Activated CD4-positive, alpha-beta T cell treated with anti-CD3 and anti-CD28 coated beads, Interleukin-2, amount 50 U/mL, for 16 hours (primary cell): Measurements from ENCODE around the gene C10orf120.

ENCODE experiments used
- DNase-seq: peaks from one replicate; pipeline ENCODE4 v3.0.0-alpha.2; 2020

Gene C10orf120

DNA sequence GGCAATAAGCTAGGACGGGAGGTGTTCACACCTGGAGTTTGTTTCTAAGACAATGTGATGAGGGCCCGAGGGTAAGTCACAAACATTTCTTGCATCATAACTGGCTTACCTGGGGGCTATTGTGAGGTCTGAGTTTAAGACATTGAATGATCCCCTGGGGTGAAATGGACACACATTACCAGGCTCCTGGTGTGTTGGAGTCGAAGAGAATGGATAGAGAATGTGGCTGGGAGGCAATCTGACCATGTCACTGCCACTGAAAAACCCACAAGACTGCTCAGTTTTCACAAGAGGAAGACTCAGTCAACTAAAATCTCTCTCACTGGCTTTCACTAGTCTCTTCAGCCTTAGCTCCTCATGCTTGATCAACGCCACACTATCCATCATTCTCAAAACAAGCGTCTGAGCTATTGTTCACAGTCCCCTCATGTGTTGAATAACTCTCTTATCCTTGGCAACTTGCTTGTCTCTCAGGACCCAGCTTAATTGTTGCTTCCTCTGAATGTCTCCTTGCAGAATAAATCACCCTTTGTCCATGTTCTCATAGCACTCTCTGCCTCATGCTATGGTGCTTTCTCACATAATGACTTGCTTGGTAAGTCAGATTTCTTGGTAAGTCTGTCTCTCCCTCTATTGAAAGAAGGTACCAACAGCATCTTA lies at the start of gene C10orf120:
Gene C10orf120 (minus strand): TSS at position 51 of the 660 bp plus-strand sequence. CDS start 56 bp downstream, outside the sequence.
- no peak for DNase-seq

DNA sequence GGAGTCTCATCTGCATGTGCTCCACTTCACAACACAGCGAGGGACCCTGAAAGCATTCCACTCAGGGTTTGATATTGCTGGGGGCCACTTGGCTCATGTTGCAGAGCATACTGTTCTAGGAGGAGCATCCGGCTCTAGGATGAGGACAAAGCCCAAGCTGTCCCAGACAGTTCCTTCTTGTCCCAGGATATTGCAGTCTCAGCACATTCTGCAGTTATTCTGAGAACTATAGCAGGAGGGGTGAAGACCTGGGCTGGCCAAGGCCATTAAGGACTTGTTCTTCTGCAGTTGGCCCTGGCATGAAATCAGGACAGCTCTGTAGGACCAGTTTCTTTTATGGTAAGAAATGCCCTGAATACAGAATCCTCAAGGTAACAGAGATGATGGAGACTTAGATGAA lies 48.9 kb upstream of the C10orf120 start:
- no peak for DNase-seq

DNA sequence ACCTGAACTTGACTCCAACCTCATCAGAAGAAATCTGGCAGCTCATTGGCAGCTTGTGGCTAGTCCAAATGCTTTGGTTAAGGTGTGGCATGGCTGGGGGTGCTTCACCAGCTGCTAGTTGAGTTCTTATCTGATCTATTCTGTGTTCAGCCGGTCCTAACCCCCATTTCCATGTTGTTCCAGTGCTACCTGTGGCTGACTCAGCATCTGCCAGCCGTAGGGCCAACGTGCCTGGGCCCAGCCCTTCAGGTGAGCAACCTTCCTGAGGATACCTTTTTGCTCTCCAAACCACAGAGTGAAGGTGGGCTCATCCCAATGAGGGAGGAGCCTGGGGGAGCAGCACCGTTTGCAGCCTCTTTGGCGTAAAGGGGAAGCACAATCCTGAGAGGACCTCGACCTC lies 46.8 kb upstream of the C10orf120 start:
- no peak for DNase-seq

DNA sequence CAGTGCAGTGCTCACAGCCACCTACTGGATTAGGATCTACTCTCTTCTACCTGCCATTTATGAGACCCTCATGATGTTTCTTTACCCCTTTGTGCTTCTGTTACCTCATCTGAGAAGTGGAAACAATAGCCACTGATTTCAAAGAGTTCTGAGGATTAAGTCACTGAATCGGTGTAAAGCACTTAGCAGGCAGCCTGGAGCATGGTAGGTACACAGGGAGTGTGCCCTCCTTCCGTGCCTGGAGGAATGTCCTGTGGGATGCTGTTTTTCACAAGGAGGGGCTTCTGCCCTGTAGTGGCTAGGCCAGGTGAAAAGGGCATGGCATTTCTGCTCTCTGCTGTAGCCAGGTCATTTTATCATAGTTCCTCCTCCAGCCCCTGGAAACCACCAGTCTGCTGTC lies 44.6 kb upstream of the C10orf120 start:
- no peak for DNase-seq

DNA sequence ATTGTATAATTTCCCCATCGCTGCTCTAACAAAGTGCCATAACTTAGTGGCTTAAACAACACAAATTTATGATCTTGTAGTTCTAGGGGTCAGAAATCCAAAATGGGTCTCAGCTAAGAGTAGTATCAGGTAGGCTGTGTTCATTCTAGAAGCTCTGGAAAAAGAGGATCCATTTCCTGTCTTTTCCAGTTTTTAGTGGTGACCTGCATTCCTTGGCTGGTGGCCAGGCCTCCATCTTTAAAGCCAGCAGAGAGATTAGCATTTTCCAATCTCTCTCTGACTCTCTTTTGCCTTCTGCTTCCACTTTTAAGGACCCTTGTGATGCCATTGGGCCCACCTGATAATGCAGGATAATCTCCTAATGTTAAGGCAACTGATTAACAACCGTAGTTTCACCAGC lies 41.0 kb upstream of the C10orf120 start:
- no peak for DNase-seq

DNA sequence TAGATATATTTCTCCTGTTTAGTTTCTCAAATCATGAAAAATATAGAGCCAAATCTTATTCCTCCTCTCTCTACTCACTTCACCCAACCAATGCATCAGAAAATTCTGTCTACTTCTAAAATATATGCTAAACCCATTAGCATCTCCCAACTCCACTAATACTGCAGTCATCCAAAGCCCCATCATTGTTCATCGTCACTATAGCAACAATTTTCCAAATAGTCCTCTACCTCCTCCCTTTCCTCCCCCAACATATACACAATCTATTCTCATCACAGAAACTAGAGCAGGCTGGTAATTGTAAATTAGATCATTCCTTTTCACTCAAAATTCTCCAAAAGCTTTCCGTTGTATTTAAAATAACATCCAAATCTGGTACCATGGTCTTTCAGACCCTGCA lies 38.4 kb upstream of the C10orf120 start:
- no peak for DNase-seq

DNA sequence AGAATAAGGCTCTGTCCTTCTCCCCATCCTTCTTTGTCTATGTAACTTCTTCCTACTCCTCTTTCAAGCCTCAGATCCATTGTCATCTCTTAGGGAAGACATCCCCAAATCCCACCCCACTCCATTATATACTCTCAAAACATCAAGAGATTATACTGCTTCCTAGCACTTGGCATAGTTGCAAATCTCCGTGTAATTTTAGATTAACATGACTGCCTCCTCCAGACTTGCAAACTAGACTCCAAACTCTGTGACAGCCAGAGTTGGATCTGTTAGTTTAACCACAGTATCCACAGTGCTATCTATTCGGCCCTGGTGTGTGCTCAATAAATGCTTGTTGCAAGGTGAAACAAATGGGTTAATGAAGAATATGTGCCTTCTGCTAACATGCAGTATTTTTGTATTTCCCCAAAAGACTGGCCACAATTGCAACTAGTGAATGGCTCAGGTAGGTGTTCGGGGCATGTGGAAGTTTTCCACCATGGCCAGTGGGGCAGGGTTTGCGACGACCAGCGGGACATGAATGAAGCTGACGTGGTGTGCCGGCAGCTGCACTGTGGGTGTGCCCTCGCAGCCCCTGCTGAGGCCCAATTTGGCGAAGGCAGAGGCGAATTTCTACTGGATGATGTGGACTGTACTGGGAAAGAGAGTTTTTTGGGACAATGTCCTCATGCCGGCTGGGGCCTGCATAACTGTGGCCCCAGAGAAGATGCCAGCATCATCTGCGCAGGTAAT lies 34.5 kb upstream of the C10orf120 start:
- no peak for DNase-seq

DNA sequence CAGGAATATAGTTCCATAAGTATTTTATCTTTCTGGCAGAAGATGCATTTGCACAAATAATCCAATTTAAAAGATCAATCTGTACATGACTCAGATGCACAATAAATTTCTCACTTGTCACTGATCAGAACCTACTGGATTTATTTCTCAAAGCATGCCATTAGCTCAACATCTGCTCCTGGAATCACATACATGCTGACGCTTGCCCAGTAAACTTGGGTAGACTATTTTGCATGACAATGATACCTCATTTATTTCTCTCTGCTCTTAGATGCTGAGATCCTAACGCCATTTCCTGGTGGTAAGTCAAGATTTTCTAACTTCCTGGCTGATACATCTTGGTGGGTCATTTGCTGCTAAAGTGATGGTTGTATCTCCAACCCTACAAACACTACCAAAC lies 33.8 kb upstream of the C10orf120 start:
- DNase-seq = no peak

DNA sequence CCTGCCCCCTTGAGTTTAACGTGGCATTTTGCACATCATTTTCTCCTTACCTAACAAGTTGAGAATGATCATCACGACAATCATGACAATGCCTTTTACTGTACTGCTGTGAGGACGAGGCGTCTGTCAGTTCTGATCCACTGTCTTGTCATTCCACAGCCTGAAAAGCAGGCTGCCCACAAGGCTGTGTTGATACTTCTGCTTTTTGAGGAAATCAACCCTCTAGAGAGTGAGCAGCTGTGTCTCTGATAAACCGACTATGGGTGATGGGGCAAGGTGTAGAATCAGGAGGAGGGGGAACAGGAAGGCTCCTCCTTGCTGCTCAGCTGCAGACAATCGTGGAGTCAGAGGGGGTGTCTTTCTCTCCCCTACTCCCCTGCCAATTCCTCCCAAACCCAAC lies 30.6 kb upstream of the C10orf120 start:
- no peak for DNase-seq

DNA sequence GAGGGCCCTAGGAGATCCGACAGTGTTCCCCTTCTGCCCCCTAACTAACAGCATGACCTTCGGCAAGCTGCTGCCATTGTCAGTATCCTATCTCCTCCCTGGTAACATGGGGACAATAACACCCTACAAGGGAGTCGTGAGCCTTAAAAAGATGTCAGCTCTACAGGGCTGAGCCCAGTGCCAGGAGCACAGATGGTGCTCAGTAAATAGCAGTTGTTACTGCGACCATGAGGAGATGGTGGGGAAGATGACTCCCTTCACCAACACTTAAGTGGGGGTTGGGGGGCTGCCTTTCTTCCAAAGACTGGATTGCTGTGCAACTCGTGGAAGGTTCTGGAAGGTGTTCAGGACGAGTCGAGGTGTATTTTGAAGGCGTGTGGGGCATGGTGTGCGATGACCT lies 29.5 kb upstream of the C10orf120 start:
- DNase-seq = no peak

DNA sequence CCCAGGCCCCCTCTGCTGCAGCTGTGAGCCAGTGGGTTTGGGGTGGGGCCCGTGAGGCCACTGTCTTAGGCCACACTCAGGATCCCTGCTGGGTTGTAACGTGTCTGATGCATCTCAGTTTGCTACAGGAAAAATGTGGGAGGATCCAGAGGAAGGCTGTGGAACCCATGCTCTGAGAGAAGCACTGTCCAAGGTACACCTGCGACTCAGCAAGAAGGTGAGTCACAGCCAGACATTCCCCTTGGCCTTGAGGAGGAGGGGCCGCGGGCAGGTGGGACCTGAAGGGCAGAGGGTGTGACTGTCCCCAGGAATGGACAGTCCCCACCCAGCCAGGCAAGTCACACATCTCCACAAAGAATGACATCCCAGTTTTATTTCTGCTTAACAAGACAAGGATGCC lies 27.8 kb upstream of the C10orf120 start:
- DNase-seq = no peak

DNA sequence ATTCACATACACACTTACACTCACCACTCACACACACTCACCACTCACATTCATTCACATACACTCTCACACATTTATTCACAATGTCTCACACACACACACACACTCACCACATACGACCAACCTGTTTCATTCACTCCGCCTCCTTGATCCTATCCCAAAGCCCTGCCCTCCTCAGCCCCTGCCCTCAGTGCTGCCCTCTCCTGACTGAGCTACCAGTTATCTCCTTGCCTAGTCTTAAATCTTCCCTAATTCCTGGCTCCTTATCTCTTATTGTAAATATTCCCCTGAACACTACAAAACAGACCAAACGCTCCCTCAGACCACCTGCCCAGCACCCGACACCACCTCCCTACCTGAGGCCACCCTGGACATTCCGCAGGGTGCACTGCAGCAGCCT lies 26.1 kb upstream of the C10orf120 start:
- DNase-seq = no peak

DNA sequence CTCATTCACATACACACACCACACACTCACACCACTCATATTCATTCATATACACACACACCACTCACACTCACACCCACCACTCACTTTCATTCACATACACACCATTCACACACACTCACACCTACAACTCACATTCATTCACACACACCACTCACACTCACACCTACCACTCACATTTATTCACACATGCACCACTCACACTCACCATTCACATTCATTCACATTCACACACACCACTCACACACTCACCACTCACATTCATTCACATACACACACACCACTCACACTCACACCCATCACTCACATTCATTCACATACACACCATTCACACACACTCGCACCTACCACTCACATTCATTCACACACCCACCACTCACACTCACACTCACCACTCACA lies 25.4 kb upstream of the C10orf120 start:
- DNase-seq = no peak

DNA sequence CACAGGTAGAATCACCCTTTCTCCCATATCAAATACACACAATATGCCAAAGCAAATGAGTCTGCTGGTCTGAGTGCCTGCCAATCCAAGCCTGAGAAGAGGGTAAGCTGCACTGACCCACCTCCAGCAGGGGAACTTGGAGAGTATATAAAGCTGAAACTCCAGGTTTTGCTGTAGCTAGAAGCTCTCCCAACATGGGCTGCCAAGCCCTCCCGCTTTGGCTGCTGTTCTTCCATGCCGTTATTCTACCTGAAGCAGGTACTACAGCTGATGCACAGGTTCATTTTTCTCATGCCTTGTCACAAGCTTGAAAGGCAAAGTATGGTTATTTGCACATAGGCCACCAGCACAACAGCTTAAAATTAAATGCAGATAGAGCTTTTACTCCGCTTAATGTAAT lies 21.5 kb upstream of the C10orf120 start:
- no peak for DNase-seq

DNA sequence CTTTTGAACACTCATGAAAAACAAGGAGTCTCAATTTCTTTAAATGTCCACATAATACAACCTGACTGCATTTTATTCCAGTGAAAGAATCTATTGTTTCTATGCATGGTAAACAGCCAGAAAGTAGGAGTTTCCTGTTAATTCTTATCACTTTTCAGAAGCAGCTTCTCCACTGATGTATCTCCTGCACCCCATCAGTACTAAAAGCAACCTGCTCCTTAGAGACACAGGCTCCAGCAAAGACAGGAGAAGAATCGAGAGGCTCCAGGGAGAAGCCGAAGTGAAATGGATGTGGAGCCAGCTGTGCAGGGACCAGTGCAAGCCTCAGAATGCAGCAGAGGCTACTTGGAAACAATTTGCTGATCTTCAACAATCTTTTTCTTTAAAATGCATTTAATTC lies 16.4 kb upstream of the C10orf120 start:
- no peak for DNase-seq

DNA sequence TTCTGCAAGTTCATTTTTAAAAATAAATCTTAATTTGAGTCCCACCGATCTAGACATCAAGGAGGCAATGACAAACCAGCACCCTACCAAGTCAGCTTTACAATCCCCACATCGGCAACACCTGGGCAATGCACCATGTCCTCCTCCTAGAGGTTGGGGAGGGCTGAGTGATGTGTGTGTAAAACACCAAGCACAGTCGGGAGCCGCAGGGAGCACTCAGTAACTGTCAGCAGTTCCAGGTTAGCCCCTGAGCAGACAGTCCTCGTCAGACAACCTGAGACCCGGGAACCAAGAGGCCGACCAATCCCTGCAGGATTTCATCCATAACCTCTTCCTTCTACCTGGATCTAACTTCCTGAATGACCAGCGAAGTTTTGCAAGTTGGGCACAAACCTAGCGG lies 15.9 kb upstream of the C10orf120 start:
- no peak for DNase-seq

DNA sequence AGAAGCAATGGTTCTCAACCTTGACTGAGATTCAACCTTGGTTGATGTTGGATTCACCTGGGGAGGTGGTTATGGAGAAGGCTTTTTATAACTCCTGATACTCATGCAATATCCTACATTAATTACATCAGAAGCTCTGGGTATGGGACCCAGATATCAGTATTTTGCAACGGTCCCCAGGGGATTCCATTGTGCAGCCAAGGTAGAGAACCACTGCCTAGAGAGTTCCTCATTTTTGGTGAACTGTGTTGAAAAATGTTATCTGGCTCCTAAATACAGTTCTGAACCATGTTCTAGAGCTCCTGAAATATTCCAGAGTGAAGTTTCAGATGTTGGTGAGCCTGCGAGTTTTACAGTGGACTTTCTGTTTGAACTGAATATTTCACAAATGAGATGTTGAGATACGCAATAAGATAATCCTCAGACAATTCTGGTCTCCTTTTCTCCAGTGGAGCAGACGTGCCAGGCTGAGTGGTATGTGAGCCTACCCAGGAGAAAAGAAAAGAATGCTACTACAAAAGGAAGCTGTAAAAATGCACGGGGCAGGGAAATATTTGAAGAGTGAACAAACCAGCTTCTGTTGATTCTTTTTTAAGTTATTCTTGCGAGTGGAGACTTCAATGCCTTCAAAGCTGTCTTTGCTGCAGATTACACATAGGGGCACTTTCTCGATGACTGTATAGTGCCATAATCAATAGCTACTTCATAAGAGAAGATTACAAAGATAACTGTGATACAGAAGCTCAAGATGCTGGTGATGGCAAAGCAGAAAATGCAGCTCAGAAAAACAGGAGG lies 13.6 kb upstream of the C10orf120 start:
- DNase-seq = no peak

DNA sequence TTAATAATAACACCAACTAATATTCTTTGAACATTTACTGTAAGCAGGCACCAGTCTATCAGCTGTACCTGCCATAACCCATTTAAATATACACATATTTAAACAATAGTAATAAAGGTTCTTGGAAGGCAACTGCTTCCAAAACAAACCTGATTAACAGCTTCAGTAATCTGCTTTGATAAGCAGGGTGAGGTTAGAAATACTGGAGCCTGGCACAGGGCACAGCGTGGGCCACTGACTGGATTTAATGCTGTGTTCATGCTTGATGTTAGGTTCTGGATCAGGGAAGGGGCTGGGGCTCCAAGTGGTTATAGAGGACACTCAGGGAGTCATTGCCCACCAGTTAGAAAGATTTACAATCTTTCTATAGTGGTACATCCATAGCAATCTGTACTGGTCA lies 10.9 kb upstream of the C10orf120 start:
- no peak for DNase-seq

DNA sequence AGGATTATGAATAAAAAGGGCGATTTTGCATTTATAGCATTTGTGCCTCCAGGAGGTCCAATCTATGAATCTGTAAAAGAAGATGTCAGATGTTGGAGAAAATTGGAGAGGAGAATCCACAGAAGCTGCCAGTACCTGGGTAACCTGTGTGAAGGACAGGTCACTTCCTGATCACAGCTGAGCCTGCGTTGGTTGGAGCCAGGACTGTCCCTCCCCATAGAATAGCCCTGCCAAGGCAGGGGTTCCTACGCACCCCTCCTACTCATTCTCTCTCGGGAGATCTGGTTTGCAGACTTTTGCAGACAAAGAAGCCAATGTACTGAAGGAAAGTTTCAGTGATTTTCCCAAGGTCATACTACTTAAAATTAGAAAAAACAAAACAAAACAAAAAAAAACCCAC lies 10.3 kb upstream of the C10orf120 start:
- no peak for DNase-seq

DNA sequence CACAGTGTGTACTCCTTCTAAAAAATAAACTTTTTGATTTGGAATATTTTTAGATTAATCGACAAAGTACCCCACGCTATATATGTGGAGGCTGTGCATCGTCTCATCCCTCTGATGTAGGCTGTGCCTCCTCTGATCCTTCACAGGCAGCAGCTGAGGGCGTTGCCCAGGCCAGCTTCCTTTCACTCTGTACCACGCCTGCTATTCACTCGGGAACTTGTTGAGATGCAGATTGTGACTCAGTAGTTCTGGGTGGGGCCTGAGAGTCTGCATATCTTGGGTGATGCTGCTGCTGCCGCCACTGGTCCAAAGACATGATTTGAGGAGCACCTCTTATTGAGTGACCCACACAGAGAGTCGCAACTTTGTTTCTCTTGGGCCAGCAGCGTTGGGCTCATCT lies 7.9 kb upstream of the C10orf120 start:
- no peak for DNase-seq

DNA sequence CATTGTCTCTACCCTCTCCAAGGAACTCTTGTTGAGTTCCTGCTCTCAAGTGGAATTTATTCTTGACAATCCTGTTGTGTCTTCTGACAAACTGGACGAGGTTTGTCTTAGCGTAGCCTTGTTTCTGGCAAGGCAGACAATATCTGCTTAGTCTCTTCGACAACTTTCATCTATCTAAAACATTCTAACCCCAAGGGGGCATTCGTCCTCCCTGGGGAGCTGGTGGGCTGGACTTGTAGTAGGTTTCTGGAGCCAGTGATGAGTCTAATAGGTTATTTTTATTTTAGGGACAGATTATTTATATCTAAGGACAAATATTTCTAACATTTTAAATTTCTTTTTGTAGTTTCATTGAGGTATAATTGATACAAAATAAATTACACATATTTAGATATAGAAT lies 7.3 kb upstream of the C10orf120 start:
- DNase-seq = no peak

DNA sequence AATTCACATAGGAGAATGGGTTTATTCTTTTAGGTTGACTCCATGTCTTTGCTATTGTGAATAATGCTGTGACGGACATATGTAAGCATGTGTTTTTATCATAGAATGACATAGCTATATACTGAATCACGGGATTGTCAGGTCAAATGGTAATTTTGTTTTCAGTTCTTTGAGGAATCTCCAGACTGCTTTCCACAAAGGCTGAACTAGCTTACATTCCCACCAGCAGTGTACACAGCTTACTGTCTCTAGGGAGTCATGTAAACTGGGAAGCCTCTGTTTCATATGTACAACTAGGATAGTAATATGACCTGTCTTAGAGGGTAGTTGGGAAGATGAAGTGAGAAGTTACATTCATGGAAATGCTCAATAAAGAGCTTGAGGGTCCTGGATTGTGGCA lies 6.8 kb upstream of the C10orf120 start:
- no peak for DNase-seq

DNA sequence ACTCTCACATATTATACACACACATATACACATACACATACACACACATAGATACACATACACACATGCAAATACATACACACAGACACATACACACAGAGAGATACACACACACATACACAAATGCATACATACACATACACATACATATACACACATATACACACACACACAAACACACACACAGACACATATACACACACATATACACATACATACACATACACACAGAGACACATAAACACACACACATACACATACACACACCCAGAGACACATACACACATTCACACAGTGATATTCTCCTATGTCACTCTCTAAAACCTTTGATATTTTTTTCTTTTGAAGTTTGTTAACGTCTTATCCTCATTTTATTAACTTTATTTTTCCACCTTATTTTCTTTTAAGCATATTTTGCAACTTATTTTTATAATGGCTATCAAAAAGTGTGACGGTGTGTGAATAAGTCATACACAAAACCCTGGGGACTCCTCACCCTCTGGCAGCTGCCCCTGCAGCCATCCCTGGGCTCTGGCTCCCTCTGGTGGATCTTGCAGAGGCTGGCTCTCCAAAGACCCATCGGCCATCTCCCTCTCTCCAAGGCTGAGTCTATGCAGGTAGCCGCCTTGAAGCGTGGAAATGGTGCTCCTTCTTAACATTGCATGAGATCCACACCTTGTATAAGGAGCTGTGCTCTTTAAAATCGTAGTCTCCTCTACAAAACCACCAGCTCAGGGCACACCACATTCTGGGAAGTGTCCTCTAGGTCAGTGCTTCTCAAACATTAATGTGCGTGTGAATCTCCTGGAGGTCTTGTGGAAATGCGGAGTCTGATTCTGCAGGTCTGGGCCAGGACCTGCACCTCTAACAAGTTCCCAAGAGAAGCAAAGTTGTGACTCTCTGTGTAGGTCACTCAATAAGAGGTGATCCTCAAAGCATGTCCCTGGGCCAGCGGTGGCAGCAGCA lies 4.1 kb upstream of the C10orf120 start:
- peak; percentile 64 for DNase-seq
